ENCODE measurements around the gene HDAC5. TPM values are rescaled to one million over a fixed set of nuclear protein-coding genes. Genes with fewer than 3 reads are reported as not detected.

The HDAC5 gene
- total RNA-seq, 1 donor from 2014 or later, result 32.5 TPM

DNA sequence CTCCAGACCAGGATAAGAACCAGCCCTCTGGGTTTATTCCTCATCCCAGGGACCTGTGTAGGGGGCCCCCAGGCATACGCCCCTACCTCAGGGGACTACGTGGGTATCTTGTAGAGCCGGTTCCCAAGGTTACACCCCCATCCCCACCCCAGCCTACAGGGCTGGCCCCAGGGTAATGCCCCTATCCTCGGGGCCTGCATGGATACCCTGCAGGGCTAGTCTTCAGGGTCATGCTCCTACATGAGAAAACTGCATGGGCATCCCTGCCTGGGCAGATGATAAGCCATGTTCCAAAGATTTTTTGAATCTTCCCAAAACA, 14.2 kb downstream of the HDAC5 start:
- Histone ChIP-seq H3K4me3 (ENCODE audit: low read depth, low read length) (no peak overlapping the region), H3K36me3 (ENCODE audit: control insufficient read depth, insufficient read depth, low read length) (no peaks in the 10 kb centered on the region), H3K27me3 (ENCODE audit: control insufficient read depth, insufficient read depth, low read length) (no peaks in the 10 kb centered on the region)
- no peak for TF ChIP-seq CTCF (IDR thresholded peaks at IDR 0.05; ENCODE audit: insufficient read depth, low read length, poor library complexity, severe bottlenecking)
- DNase-seq (ENCODE audit: low read depth), result no peak

- DNase-seq (ENCODE audit: low read depth), result no peak
- no peaks in the 10 kb centered on the region for H3K27me3 ChIP-seq (ENCODE audit: control insufficient read depth, insufficient read depth, low read length)
Observed at GRCh38 chr17:44108440-44109311, 14.8 kb downstream of the HDAC5 start.

GRCh38 chr17:44106801-44107200, 16.6 kb downstream of the HDAC5 start:
- Histone ChIP-seq H3K36me3 (ENCODE audit: control insufficient read depth, insufficient read depth, low read length) (no peaks in the 10 kb centered on the region), H3K27me3 (ENCODE audit: control insufficient read depth, insufficient read depth, low read length) (no peaks in the 10 kb centered on the region), H3K4me3 (ENCODE audit: low read depth, low read length) (no peak overlapping the region)
- TF ChIP-seq CTCF (IDR thresholded peaks at IDR 0.05; ENCODE audit: insufficient read depth, low read length, poor library complexity, severe bottlenecking), result no peak
- no peak for DNase-seq (ENCODE audit: low read depth)

More at GRCh38 chr17:44108440-44109311, 14.8 kb downstream of the HDAC5 start:
- H3K36me3 ChIP-seq (ENCODE audit: control insufficient read depth, insufficient read depth, low read length), result no peaks in the 10 kb centered on the region
- no peak for TF ChIP-seq CTCF (IDR thresholded peaks at IDR 0.05; ENCODE audit: insufficient read depth, low read length, poor library complexity, severe bottlenecking)
- no peak overlapping the region for H3K4me3 ChIP-seq (ENCODE audit: low read depth, low read length)

DNA sequence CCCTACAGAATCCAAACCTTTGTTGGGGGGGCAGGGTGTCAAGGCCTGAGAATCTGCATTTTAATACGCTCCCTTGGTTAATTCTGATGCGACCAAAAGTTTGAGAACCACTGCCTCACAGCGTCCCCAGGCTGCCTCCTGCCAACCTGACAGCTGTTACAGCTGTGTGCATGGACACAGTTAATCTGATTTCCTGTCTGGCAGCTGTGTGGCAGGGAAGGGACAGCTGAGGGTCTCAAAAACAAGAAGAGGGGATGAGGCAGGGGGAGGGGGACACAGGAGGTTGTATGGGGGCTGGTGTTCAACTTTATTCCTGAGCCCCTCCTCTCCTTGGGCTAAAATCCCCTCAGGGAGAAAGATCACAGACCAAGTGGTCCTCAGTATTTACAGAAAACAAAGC, 17.5 kb downstream of the HDAC5 start:
- Histone ChIP-seq H3K27me3 (ENCODE audit: control insufficient read depth, insufficient read depth, low read length) (no peaks in the 10 kb centered on the region), H3K36me3 (ENCODE audit: control insufficient read depth, insufficient read depth, low read length) (no peaks in the 10 kb centered on the region), H3K4me3 (ENCODE audit: low read depth, low read length) (no peak overlapping the region)
- no peak for DNase-seq (ENCODE audit: low read depth)
- TF ChIP-seq CTCF (IDR thresholded peaks at IDR 0.05; ENCODE audit: insufficient read depth, low read length, poor library complexity, severe bottlenecking), result no peak

GRCh38 chr17:44105483-44105882, 18.0 kb downstream of the HDAC5 start:
- Histone ChIP-seq H3K27me3 (ENCODE audit: control insufficient read depth, insufficient read depth, low read length) (no peaks in the 10 kb centered on the region), H3K4me3 (ENCODE audit: low read depth, low read length) (no peak overlapping the region), H3K36me3 (ENCODE audit: control insufficient read depth, insufficient read depth, low read length) (no peaks in the 10 kb centered on the region)
- TF ChIP-seq CTCF (IDR thresholded peaks at IDR 0.05; ENCODE audit: insufficient read depth, low read length, poor library complexity, severe bottlenecking), result no peak
- no peak for DNase-seq (ENCODE audit: low read depth)
